Superior temporal gyrus (tissue), 1 donor: ENCODE results near the gene UBE2E1.
A peak's percentile ranks its signal among the peaks of the same experiment; 100 is the strongest.

Source experiments
- DNase-seq: peaks from one replicate; pipeline ENCODE4 v3.0.0-alpha.2; 2016; ENCODE audit errors: extremely low spot score

UBE2E1 gene

GRCh38 chr3:23820888-23821287, 15.1 kb downstream of the UBE2E1 start:
- no peak for DNase-seq

- no peak for DNase-seq
Observed at GRCh38 chr3:23821858-23822257, 16.1 kb downstream of the UBE2E1 start.

GRCh38 chr3:23822559-23822958, 16.8 kb downstream of the UBE2E1 start:
- DNase-seq, result no peak

- no peak for DNase-seq
Observed at GRCh38 chr3:23823620-23824019, 17.9 kb downstream of the UBE2E1 start.

GRCh38 chr3:23824699-23825444, 19.1 kb downstream of the UBE2E1 start:
- no peak for DNase-seq

- DNase-seq, result no peak
Observed at GRCh38 chr3:23825802-23826201, 20.0 kb downstream of the UBE2E1 start.

GRCh38 chr3:23826382-23827064, 20.8 kb downstream of the UBE2E1 start:
- no peak for DNase-seq

GRCh38 chr3:23829242-23829934, 23.6 kb downstream of the UBE2E1 start:
- no peak for DNase-seq

- no peak for DNase-seq
Observed at GRCh38 chr3:23830869-23831484, 25.2 kb downstream of the UBE2E1 start.

GRCh38 chr3:23831517-23832394, 26.0 kb downstream of the UBE2E1 start:
- no peak for DNase-seq

GRCh38 chr3:23832523-23832922, 26.8 kb downstream of the UBE2E1 start:
- no peak for DNase-seq

- DNase-seq, result peak; percentile 64
Observed at GRCh38 chr3:23834082-23834870, 28.5 kb downstream of the UBE2E1 start.

- no peak for DNase-seq
Observed at GRCh38 chr3:23835087-23835486, 29.3 kb downstream of the UBE2E1 start.

- DNase-seq, result no peak
Observed at GRCh38 chr3:23835802-23836201, 30.0 kb downstream of the UBE2E1 start.

- no peak for DNase-seq
Observed at GRCh38 chr3:23836536-23837230, 30.9 kb downstream of the UBE2E1 start.

- no peak for DNase-seq
Observed at GRCh38 chr3:23837286-23837685, 31.5 kb downstream of the UBE2E1 start.

- DNase-seq, result no peak
Observed at GRCh38 chr3:23837691-23838090, 31.9 kb downstream of the UBE2E1 start.

- no peak for DNase-seq
Observed at GRCh38 chr3:23840521-23840920, 34.8 kb downstream of the UBE2E1 start.

- no peak for DNase-seq
Observed at GRCh38 chr3:23843869-23844268, 38.1 kb downstream of the UBE2E1 start.
